Lower leg skin (tissue), 3 donors: Measurements from ENCODE around the gene MCRIP2.

Experiments
- POLR2A ChIP-seq, 2 donors: fragments of 450-650 bp; IDR thresholded peaks; one replicate each; pipeline ENCODE4 v1.6.1; 2016 to 2017; ENCODE audit warnings: antibody characterized with exemption in 2 of 2, mild to moderate bottlenecking in 1 of 2, moderate library complexity in 1 of 2
- TF ChIP-seq, protein P1 (sequence below), 3 donors: fragments of 450-650 bp; IDR thresholded peaks; one replicate each; pipeline ENCODE4 v1.5.1; 2016; ENCODE audit warnings: antibody characterized with exemption in 3 of 3, mild to moderate bottlenecking in 3 of 3, moderate library complexity in 2 of 3

DNA sequence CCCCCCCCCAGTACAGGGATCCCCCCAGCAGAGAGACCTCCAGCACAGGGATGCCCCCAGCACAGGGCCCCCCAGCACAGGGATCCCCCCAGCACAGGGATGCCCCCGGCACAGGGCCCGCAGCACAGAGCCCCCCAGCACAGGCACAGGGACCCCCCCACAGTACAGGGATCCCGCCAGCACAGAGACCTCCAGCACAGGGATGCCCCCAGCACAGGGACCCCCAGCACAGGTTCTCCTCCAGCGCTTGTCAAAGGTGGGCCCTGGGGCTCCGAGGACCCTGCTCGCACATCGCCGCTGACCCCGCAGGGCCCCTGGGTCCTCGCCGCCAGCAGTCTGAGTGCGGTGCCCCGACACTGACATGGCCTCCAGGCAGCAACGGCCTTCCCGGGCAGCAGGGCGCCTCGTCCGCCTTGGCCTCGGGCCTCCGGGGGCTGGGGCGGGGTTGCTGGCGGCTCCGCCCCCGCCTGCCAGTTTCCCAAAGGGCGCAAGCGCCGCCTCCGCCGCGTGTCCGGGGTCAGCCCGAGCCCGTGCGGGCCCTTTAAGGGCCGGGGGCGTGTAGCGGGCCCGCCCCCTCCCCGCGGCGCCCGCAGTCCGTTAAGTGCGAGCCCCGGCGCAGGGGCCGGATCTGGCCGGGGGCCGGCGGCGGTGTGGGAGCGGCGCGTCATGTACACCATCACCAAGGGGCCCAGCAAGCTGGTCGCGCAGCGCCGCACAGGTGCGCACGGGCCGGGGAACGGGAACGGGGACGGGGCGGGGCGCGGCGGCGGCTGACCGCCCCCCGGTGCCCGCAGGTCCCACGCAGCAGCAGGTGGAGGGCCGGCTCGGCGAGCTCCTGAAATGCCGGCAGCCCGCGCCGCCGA lies at the start of gene MCRIP2:
- TF ChIP-seq, protein P1, sequence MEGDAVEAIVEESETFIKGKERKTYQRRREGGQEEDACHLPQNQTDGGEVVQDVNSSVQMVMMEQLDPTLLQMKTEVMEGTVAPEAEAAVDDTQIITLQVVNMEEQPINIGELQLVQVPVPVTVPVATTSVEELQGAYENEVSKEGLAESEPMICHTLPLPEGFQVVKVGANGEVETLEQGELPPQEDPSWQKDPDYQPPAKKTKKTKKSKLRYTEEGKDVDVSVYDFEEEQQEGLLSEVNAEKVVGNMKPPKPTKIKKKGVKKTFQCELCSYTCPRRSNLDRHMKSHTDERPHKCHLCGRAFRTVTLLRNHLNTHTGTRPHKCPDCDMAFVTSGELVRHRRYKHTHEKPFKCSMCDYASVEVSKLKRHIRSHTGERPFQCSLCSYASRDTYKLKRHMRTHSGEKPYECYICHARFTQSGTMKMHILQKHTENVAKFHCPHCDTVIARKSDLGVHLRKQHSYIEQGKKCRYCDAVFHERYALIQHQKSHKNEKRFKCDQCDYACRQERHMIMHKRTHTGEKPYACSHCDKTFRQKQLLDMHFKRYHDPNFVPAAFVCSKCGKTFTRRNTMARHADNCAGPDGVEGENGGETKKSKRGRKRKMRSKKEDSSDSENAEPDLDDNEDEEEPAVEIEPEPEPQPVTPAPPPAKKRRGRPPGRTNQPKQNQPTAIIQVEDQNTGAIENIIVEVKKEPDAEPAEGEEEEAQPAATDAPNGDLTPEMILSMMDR (IDR thresholded peaks at IDR 0.05) = no peak
- no peak for TF ChIP-seq POLR2A (IDR thresholded peaks at IDR 0.05)
